Neural progenitor cell (in vitro differentiated cells): ENCODE measurements around the gene FGD4. TPM values are rescaled to one million over a fixed set of nuclear protein-coding genes. Genes with fewer than 3 reads are reported as not detected.

Source experiments
- DNase-seq: peaks from one replicate; pipeline ENCODE4 v3.0.0-alpha.2; 2016; ENCODE audit warnings: low spot score
- H2AFZ ChIP-seq: fragments of 200-600 bp; sonication (generic); replicated peaks from 2 replicates; pipeline ENCODE4 v1.6.1; 2016; ENCODE audit warnings: antibody characterized with exemption
- H3F3A ChIP-seq: fragments of 200-600 bp; sonication (generic); 2 replicates; pipeline ENCODE4 v1.6.1; 2016; ENCODE audit warnings: antibody characterized with exemption, low read depth
- H3K27ac ChIP-seq: fragments of 200-600 bp; sonication (generic); 2 replicates; pipeline ENCODE4 v1.5.1; 2016; ENCODE audit warnings: mild to moderate bottlenecking
- H3K27me3 ChIP-seq: fragments of 200-600 bp; sonication (generic); 2 replicates; pipeline ENCODE4 v1.6.1; 2016; ENCODE audit warnings: mild to moderate bottlenecking, moderate library complexity
- H3K36me3 ChIP-seq: fragments of 200-600 bp; sonication (generic); 2 replicates; pipeline ENCODE4 v1.5.1; 2016
- H3K4me1 ChIP-seq: fragments of 200-600 bp; sonication (generic); 2 replicates; pipeline ENCODE4 v1.6.1; 2016; ENCODE audit warnings: mixed run types
- H3K4me2 ChIP-seq: fragments of 200-600 bp; sonication (generic); 2 replicates; pipeline ENCODE4 v1.6.1; 2016
- H3K4me3 ChIP-seq: fragments of 200-600 bp; sonication (generic); 2 replicates; pipeline ENCODE4 v1.5.1; 2016
- H3K79me2 ChIP-seq: fragments of 200-600 bp; sonication (generic); 2 replicates; pipeline ENCODE4 v1.6.1; 2016; ENCODE audit warnings: low read depth
- H3K9ac ChIP-seq: fragments of 200-600 bp; sonication (generic); 2 replicates; pipeline ENCODE4 v1.6.1; 2016
- H3K9me3 ChIP-seq: fragments of 200-600 bp; sonication (generic); 2 replicates; pipeline ENCODE4 v1.5.1; 2016; ENCODE audit warnings: low read depth
- H4K20me1 ChIP-seq: fragments of 200-600 bp; sonication (generic); 2 replicates; pipeline ENCODE4 v1.6.1; 2016; ENCODE audit warnings: low read depth
- H3K27ac Mint-ChIP-seq: 3 replicates; pipeline ENCODE4 v1.8.0; 2021; ENCODE audit warnings: mixed read lengths
- H3K27me3 Mint-ChIP-seq: 2 replicates; pipeline ENCODE4 v1.8.0; 2022; ENCODE audit warnings: low read depth, mild to moderate bottlenecking, inconsistent platforms, moderate library complexity, mixed read lengths; ENCODE audit not compliant: insufficient read depth
- H3K36me3 Mint-ChIP-seq: 3 replicates; pipeline ENCODE4 v1.8.0; 2021; ENCODE audit warnings: mixed read lengths
- H3K4me1 Mint-ChIP-seq: 3 replicates; pipeline ENCODE4 v1.8.0; 2021; ENCODE audit warnings: mixed read lengths
- H3K4me3 Mint-ChIP-seq: 3 replicates; pipeline ENCODE4 v1.8.0; 2021; ENCODE audit warnings: mild to moderate bottlenecking, moderate library complexity, mixed read lengths
- H3K9me3 Mint-ChIP-seq: 3 replicates; pipeline ENCODE4 v1.8.0; 2020; ENCODE audit warnings: mixed read lengths
- EZH2 ChIP-seq: fragments of 200-600 bp; sonication (generic); IDR thresholded peaks from 2 replicates; pipeline ENCODE4 v1.6.1; 2017; ENCODE audit warnings: antibody characterized with exemption, mild to moderate bottlenecking, moderate library complexity
- EZH2phosphoT487 ChIP-seq: fragments of 200-600 bp; sonication (generic); IDR thresholded peaks from 2 replicates; pipeline ENCODE4 v1.6.1; 2017; ENCODE audit warnings: antibody characterized with exemption
- total RNA-seq: library from RNA; depleted of rRNA; stranded (reverse); fragments of >200 nt; gene quantifications from 2 replicates; pipeline ENCODE4 v1.2.3, GENCODE V29; 2015; ENCODE audit warnings: low replicate concordance
- TF ChIP-seq, protein P1 (sequence below): fragments of 200-600 bp; sonication (generic); IDR thresholded peaks from 2 replicates; pipeline ENCODE4 v1.5.1; 2017; ENCODE audit warnings: antibody characterized with exemption, mild to moderate bottlenecking

Gene FGD4
- total RNA-seq, 1 donor from 2014 or later: 41.4 TPM

DNA sequence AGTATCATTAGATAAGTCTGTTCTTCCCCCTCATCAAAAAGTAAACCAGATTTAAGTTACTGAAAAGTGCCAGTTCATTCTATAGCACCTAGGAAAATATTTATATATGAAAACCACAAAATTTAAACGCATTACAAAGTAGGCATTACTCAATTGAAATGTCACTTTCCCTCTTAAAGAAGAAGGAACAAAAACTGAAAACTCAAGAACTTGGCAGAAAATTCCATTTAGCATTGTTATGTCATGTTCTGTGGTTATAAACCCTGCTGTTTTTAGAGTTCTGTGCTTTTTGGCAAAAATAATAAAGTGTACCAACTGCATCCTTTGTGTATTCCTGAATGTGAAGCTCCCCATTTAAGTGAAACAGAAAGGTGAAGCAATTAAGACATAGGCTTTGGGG, 3.6 kb downstream of the FGD4 start:
- Histone ChIP-seq H3K9ac (no peak overlapping the region), H3K27ac (no peak overlapping the region), H3K27me3 (peaks cover 9% of the 10 kb centered on the region), H3K36me3 (no peaks in the 10 kb centered on the region), H3K9me3 (no peaks in the 10 kb centered on the region), H2AFZ (no peak overlapping the region), H4K20me1 (no peaks in the 10 kb centered on the region), H3F3A (peaks cover 32% of the 10 kb centered on the region), H3K79me2 (peaks cover 80% of the 10 kb centered on the region), H3K4me2 (no peak overlapping the region), H3K4me1 (peaks cover 8% of the 10 kb centered on the region), H3K4me3 (no peak overlapping the region)
- Mint-ChIP-seq H3K27ac (no peak overlapping the region), H3K27me3 (peaks cover 17% of the 10 kb centered on the region), H3K4me3 (no peak overlapping the region), H3K9me3 (no peaks in the 10 kb centered on the region), H3K4me1 (peaks cover 10% of the 10 kb centered on the region), H3K36me3 (no peaks in the 10 kb centered on the region)
- DNase-seq: no peak
- TF ChIP-seq EZH2phosphoT487 (no peak), EZH2 (no peak)
- TF ChIP-seq, protein P1, sequence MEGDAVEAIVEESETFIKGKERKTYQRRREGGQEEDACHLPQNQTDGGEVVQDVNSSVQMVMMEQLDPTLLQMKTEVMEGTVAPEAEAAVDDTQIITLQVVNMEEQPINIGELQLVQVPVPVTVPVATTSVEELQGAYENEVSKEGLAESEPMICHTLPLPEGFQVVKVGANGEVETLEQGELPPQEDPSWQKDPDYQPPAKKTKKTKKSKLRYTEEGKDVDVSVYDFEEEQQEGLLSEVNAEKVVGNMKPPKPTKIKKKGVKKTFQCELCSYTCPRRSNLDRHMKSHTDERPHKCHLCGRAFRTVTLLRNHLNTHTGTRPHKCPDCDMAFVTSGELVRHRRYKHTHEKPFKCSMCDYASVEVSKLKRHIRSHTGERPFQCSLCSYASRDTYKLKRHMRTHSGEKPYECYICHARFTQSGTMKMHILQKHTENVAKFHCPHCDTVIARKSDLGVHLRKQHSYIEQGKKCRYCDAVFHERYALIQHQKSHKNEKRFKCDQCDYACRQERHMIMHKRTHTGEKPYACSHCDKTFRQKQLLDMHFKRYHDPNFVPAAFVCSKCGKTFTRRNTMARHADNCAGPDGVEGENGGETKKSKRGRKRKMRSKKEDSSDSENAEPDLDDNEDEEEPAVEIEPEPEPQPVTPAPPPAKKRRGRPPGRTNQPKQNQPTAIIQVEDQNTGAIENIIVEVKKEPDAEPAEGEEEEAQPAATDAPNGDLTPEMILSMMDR: no peak

DNA sequence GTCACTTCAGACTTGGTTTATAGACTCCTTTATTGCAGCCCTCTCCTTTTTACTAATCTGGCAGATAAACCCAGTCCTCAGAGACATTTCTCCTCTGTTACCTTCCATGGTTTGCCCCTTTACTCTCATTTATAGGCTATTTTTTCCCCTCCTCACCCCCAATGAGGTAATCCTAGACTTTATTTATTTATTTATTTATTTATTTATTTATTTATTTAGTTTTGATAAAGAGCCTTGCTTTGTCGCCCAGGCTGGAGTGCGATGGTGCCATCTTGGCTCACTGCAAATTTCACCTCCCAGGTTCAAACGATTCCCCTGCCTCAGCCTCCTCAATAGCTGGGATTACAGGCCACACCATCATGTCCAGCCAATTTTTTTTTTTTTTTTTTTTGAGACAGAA, 8.4 kb downstream of the FGD4 start:
- H3K9me3 ChIP-seq: no peaks in the 10 kb centered on the region
- DNase-seq: no peak
- Mint-ChIP-seq H3K36me3 (no peaks in the 10 kb centered on the region), H3K4me3 (no peak overlapping the region), H3K27me3 (peaks cover 2% of the 10 kb centered on the region), H3K4me1 (no peaks in the 10 kb centered on the region), H3K27ac (no peak overlapping the region), H3K9me3 (peaks cover 3% of the 10 kb centered on the region)
- H3K36me3 ChIP-seq: no peaks in the 10 kb centered on the region
- peaks cover 100% of the 10 kb centered on the region for H3K79me2 ChIP-seq
- no peaks in the 10 kb centered on the region for H4K20me1 ChIP-seq
- TF ChIP-seq EZH2: no peak
- TF ChIP-seq EZH2phosphoT487: no peak
- TF ChIP-seq, protein P1: no peak
- H3K4me2 ChIP-seq: no peak overlapping the region
- no peaks in the 10 kb centered on the region for H3F3A ChIP-seq
- no peaks in the 10 kb centered on the region for H3K4me1 ChIP-seq
- H3K9ac ChIP-seq: no peak overlapping the region
- no peak overlapping the region for H2AFZ ChIP-seq
- H3K27ac ChIP-seq: no peak overlapping the region
- H3K27me3 ChIP-seq: no peaks in the 10 kb centered on the region
- H3K4me3 ChIP-seq: no peak overlapping the region

DNA sequence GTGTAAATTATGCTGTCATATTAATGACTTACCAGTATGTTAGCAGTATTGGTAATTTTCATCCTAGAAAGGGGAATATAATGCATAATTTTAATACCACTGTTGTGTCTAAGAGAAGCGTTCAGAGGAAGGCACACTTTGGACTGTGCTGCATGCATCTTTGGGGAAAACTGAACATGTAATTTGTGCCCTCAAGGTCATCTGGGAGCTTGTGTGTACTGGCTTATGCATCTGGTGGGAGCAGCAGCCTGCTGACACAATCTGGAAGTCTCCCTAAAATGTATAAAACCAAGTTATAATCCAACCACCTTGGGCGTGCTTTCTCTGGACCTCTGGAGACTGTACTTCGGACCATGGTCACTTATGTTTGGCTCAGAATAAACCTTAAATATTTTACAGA, 14.1 kb downstream of the FGD4 start:
- Mint-ChIP-seq H3K9me3 (peaks cover 3% of the 10 kb centered on the region), H3K27ac (no peak overlapping the region), H3K27me3 (peaks cover 2% of the 10 kb centered on the region), H3K4me1 (no peaks in the 10 kb centered on the region), H3K36me3 (no peaks in the 10 kb centered on the region), H3K4me3 (no peak overlapping the region)
- Histone ChIP-seq H3K4me1 (no peaks in the 10 kb centered on the region), H3K4me3 (no peak overlapping the region), H3K27me3 (no peaks in the 10 kb centered on the region), H4K20me1 (no peaks in the 10 kb centered on the region), H3K4me2 (no peak overlapping the region), H3K79me2 (peaks cover 98% of the 10 kb centered on the region), H3K36me3 (no peaks in the 10 kb centered on the region), H3K9ac (no peak overlapping the region), H3F3A (no peaks in the 10 kb centered on the region), H2AFZ (no peak overlapping the region), H3K27ac (no peak overlapping the region), H3K9me3 (no peaks in the 10 kb centered on the region)
- no peak for DNase-seq
- no peak for TF ChIP-seq EZH2
- no peak for TF ChIP-seq EZH2phosphoT487
- TF ChIP-seq, protein P1: no peak
